HG03442 (cell line): ENCODE data around the gene CSHL1.
"Not testable (repeated sequence)": the region's sequence is repeated elsewhere in the genome, so short reads cannot be mapped to it uniquely, and the experiment has no call there.

Source experiments
- ATAC-seq: cut with Tn5 transposase; IDR thresholded peaks from one replicate; pipeline ENCODE4 v1.9.1; 2021; ENCODE audit warnings: mild to moderate bottlenecking, moderate library complexity; ENCODE audit not compliant: unreplicated experiment

The CSHL1 gene

GRCh38 chr17:63892316-63893037, 18.6 kb downstream of the CSHL1 start:
- not testable (repeated sequence) for ATAC-seq

- not testable (repeated sequence) for ATAC-seq
Measured at GRCh38 chr17:63889026-63889848, 21.8 kb downstream of the CSHL1 start.

GRCh38 chr17:63885119-63885518, 25.9 kb downstream of the CSHL1 start:
- not testable (repeated sequence) for ATAC-seq

- not testable (repeated sequence) for ATAC-seq
Measured at GRCh38 chr17:63882626-63883126, 28.4 kb downstream of the CSHL1 start.

- no peak for ATAC-seq
Measured at GRCh38 chr17:63881935-63882601, 29.0 kb downstream of the CSHL1 start, which contains the start of gene GH2. Gene GH2, minus strand, starts transcription at chr17:63881944. Its CDS starts 143 bp downstream, at chr17:63881801.

GRCh38 chr17:63881337-63881736, 29.7 kb downstream of the CSHL1 start:
- ATAC-seq = not testable (repeated sequence)

GRCh38 chr17:63880706-63881105, 30.4 kb downstream of the CSHL1 start:
- no peak for ATAC-seq

- not testable (repeated sequence) for ATAC-seq
Measured at GRCh38 chr17:63878413-63878812, 32.6 kb downstream of the CSHL1 start.

GRCh38 chr17:63874693-63875092, 36.4 kb downstream of the CSHL1 start:
- ATAC-seq = not testable (repeated sequence)

GRCh38 chr17:63874061-63874626, 36.9 kb downstream of the CSHL1 start:
- ATAC-seq = not testable (repeated sequence)

- ATAC-seq = not testable (repeated sequence)
Measured at GRCh38 chr17:63873577-63873976, 37.5 kb downstream of the CSHL1 start, which contains the start of gene CSH2. Gene CSH2, minus strand, starts transcription at chr17:63873677. Its CDS starts 63 bp downstream, at chr17:63873614.

GRCh38 chr17:63871646-63872365, 39.3 kb downstream of the CSHL1 start:
- ATAC-seq = not testable (repeated sequence)

- not testable (repeated sequence) for ATAC-seq
Measured at GRCh38 chr17:63870292-63870665, 40.8 kb downstream of the CSHL1 start.

- not testable (repeated sequence) for ATAC-seq
Measured at GRCh38 chr17:63869491-63870291, 41.4 kb downstream of the CSHL1 start.

GRCh38 chr17:63866625-63867024, 44.4 kb downstream of the CSHL1 start:
- ATAC-seq = not testable (repeated sequence)
